Endodermal cell (in vitro differentiated cells): ENCODE measurements around the gene PTPRT. TPM values are rescaled to one million over a fixed set of nuclear protein-coding genes. Genes with fewer than 3 reads are reported as not detected.
"Not testable (repeated sequence)": the region's sequence is repeated elsewhere in the genome, so short reads cannot be mapped to it uniquely, and the experiment has no call there.

Source experiments
- DNase-seq: peaks from one replicate; pipeline ENCODE4 v3.0.0-alpha.2; 2017
- H3K27ac ChIP-seq: 2 replicates; pipeline ENCODE4 v1.5.1; 2013; ENCODE audit warnings: mild to moderate bottlenecking, low read depth, low read length, moderate library complexity
- H3K27me3 ChIP-seq: 2 replicates; pipeline ENCODE4 v1.6.1; 2013; ENCODE audit warnings: mild to moderate bottlenecking, low read length, moderate library complexity; ENCODE audit not compliant: insufficient read depth, control insufficient read depth, poor library complexity, severe bottlenecking
- H3K36me3 ChIP-seq: 2 replicates; pipeline ENCODE4 v1.7.0; 2013; ENCODE audit warnings: mild to moderate bottlenecking, low read length, moderate library complexity; ENCODE audit not compliant: control insufficient read depth, insufficient read depth
- H3K4me1 ChIP-seq: one replicate; pipeline ENCODE4 v1.7.0; 2013; ENCODE audit warnings: low read length; ENCODE audit not compliant: control insufficient read depth, insufficient read depth
- H3K4me3 ChIP-seq: 2 replicates; pipeline ENCODE4 v1.5.1; 2013; ENCODE audit warnings: mild to moderate bottlenecking, low read length, moderate library complexity
- H3K9ac ChIP-seq: 2 replicates; pipeline ENCODE4 v1.6.1; 2013; ENCODE audit warnings: mild to moderate bottlenecking, low read length, moderate library complexity; ENCODE audit not compliant: poor library complexity, severe bottlenecking; ENCODE audit errors: extremely low read depth
- H3K9me3 ChIP-seq: 2 replicates; pipeline ENCODE4 v1.6.1; 2013; ENCODE audit warnings: mild to moderate bottlenecking, low read length, moderate library complexity; ENCODE audit not compliant: control insufficient read depth
- H3K27ac Mint-ChIP-seq: 2 replicates; pipeline ENCODE4 v1.8.0; 2020; ENCODE audit warnings: mixed read lengths
- H3K27me3 Mint-ChIP-seq: 2 replicates; pipeline ENCODE4 v1.8.0; 2021; ENCODE audit warnings: mild to moderate bottlenecking, mixed read lengths; ENCODE audit not compliant: insufficient read depth
- H3K36me3 Mint-ChIP-seq: 2 replicates; pipeline ENCODE4 v1.8.0; 2020; ENCODE audit warnings: low read depth, mixed read lengths
- H3K4me1 Mint-ChIP-seq: 2 replicates; pipeline ENCODE4 v1.8.0; 2020; ENCODE audit warnings: mixed read lengths
- H3K4me3 Mint-ChIP-seq: 2 replicates; pipeline ENCODE4 v1.8.0; 2020; ENCODE audit warnings: mild to moderate bottlenecking, moderate library complexity, mixed read lengths
- H3K9me3 Mint-ChIP-seq: 2 replicates; pipeline ENCODE4 v1.8.0; 2020; ENCODE audit warnings: mild to moderate bottlenecking, mixed read lengths
- WGBS, 2 experiments: methylation state at CpG; one replicate each; pipeline versions ENCODE4 v1.1.5 to v1.1.7; 2013; ENCODE audit warnings: missing lambda C conversion rate in 2 of 2, mixed read lengths in 1 of 2; ENCODE audit not compliant: insufficient coverage in 1 of 2, insufficient read length in 1 of 2; 5-methylcytosine and 5-hydroxymethylcytosine counted together
- total RNA-seq, 2 donors: library from RNA; stranded (reverse); fragmentation: NEBNext Ultra II Directional in 1 of 2; extraction: Animal tissue kit (Norgen Biotek cat#: 25700) in 1 of 2; gene quantifications; 2 replicates in 1 of 2; 3 replicates in 1 of 2; pipeline ENCODE4 v1.2.1, GENCODE V29; 2021
- TF ChIP-seq, protein P1 (sequence below): fragments of 200-600 bp; sonication (generic); conservative IDR thresholded peaks from 2 replicates; pipeline ENCODE4 v1.5.0; 2021; ENCODE audit warnings: antibody characterized with exemption, mild to moderate bottlenecking

Gene PTPRT
- total RNA-seq, 2 donors from 2014 or later: 2.3 to 2.7 TPM

DNA sequence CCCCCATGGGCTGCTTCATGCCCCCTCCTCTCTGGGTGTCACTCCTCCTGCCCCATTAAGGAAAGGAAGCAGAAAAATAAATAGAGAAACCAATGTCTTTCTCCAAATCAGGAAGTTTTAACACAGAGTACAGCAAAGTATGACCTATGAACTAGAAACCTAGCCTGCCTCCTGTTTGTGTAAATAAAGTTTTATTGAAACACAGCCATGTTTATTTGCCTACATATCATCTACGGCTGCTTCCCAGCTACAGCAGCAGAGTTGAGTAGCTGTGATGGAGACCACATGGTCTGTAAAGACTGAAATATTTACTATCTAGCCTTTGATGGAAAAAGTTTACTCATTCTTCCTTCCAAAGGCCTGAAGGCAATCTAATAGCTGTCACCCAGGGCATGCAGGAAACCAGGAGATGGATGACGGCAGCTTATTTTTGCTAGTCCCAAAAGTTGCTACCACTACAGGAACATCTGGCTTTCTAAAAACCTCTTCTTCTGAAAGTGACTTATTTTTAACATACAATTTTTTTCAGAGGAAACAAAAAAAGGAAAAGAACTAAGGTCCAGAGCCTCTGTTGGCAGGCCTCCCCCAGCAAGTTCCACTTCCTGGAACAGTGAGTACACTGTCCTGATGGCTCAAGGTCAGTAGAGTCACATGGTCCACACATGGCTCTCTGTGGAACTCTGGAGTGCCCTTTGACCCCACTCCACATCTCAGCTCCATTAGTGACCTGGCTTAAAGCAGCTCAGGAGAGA is 287.8 kb downstream of the PTPRT start:
- H3K9me3 Mint-ChIP-seq: no peaks in the 10 kb centered on the region
- H3K4me1 Mint-ChIP-seq: peaks cover 2% of the 10 kb centered on the region
- Histone ChIP-seq H3K9me3 (no peaks in the 10 kb centered on the region), H3K4me1 (no peaks in the 10 kb centered on the region), H3K36me3 (no peaks in the 10 kb centered on the region), H3K27me3 (no peaks in the 10 kb centered on the region), H3K4me3 (no peak overlapping the region), H3K9ac (no peak overlapping the region), H3K27ac (no peak overlapping the region)
- no peak overlapping the region for H3K27ac Mint-ChIP-seq
- H3K27me3 Mint-ChIP-seq: peaks cover 4% of the 10 kb centered on the region
- WGBS, 2 experiments: 98% methylated on average over 2 of the region's 2 CpGs; no CpG with 5 or more reads in 1 of the 2 experiments
- TF ChIP-seq, protein P1, sequence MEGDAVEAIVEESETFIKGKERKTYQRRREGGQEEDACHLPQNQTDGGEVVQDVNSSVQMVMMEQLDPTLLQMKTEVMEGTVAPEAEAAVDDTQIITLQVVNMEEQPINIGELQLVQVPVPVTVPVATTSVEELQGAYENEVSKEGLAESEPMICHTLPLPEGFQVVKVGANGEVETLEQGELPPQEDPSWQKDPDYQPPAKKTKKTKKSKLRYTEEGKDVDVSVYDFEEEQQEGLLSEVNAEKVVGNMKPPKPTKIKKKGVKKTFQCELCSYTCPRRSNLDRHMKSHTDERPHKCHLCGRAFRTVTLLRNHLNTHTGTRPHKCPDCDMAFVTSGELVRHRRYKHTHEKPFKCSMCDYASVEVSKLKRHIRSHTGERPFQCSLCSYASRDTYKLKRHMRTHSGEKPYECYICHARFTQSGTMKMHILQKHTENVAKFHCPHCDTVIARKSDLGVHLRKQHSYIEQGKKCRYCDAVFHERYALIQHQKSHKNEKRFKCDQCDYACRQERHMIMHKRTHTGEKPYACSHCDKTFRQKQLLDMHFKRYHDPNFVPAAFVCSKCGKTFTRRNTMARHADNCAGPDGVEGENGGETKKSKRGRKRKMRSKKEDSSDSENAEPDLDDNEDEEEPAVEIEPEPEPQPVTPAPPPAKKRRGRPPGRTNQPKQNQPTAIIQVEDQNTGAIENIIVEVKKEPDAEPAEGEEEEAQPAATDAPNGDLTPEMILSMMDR: no peak
- no peaks in the 10 kb centered on the region for H3K36me3 Mint-ChIP-seq
- no peak overlapping the region for H3K4me3 Mint-ChIP-seq
- no peak for DNase-seq

DNA sequence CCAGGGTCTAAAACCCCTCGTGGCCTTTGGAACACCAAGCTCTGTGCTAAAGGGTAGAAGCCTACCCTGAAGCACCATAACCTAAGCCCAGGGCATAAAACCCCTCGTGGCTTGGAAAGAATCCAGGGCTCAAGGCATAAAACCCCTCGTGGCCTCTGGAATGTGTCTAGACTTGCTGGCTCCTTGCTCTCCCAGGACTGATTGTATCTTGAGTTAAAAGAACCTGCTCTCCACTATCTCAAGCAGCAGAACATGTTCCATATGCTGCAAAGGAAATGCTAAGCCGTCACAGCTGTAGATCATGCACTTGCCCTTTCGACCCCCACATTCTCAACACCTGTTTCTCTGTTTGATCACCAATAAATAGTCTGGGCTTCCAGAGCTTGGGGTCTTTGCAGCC is 288.9 kb downstream of the PTPRT start:
- H3K27ac ChIP-seq, H3K4me3 ChIP-seq, DNase-seq, H3K9ac ChIP-seq, H3K27me3 ChIP-seq, H3K36me3 Mint-ChIP-seq, H3K9me3 Mint-ChIP-seq, H3K4me1 ChIP-seq, H3K4me3 Mint-ChIP-seq, H3K27me3 Mint-ChIP-seq, H3K36me3 ChIP-seq, H3K27ac Mint-ChIP-seq, H3K4me1 Mint-ChIP-seq, H3K9me3 ChIP-seq: not testable (repeated sequence)
- 83 to 87% methylated on average over 5 of the region's 5 CpGs for WGBS, 2 experiments

DNA sequence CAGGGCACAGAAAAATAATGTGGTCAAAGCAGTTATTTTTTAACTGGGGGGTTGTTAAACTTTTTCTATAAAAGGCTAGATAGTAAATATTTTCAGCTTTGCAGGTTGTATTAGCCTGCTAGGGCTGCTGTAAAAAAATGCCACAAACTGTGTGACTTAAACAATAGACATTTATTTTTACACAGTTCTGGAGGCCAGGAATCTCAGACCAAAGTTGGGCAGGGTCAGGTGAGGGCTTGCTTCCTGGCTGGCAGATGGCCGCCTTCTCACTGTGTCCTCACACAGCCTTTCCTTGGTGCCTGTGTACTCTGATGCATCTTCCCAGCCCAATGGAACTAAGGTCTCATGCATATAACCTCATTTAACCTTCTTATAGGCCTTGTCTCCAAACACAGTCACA is 294.7 kb downstream of the PTPRT start:
- no peaks in the 10 kb centered on the region for H3K36me3 ChIP-seq
- Mint-ChIP-seq H3K36me3 (no peaks in the 10 kb centered on the region), H3K4me3 (no peak overlapping the region), H3K27me3 (no peaks in the 10 kb centered on the region), H3K4me1 (no peaks in the 10 kb centered on the region), H3K9me3 (peaks cover 6% of the 10 kb centered on the region), H3K27ac (no peak overlapping the region)
- no peaks in the 10 kb centered on the region for H3K27me3 ChIP-seq
- H3K9me3 ChIP-seq: no peaks in the 10 kb centered on the region
- no peak overlapping the region for H3K27ac ChIP-seq
- WGBS, 2 experiments: 87 to 100% methylated on average over 1 of the region's 1 CpG
- no peaks in the 10 kb centered on the region for H3K4me1 ChIP-seq
- DNase-seq: no peak
- H3K4me3 ChIP-seq: no peak overlapping the region
- H3K9ac ChIP-seq: no peak overlapping the region
- TF ChIP-seq, protein P1: no peak
